Uterus (tissue), 2 donors: Measurements from ENCODE around the gene CKAP4.

ENCODE experiments used
- CTCF ChIP-seq, 4 experiments: fragments of 200-600 bp in 2 of 4; fragments of 450-650 bp in 2 of 4; sonication (generic) in 2 of 4; IDR thresholded peaks; one replicate each; pipeline ENCODE4 v1.5.1; 2016 to 2019; ENCODE audit warnings: antibody characterized with exemption in 4 of 4, mild to moderate bottlenecking in 2 of 4, moderate library complexity in 1 of 4
- POLR2A ChIP-seq, 2 donors: fragments of 450-650 bp; IDR thresholded peaks; one replicate each; pipeline ENCODE4 v1.6.1; 2016; ENCODE audit warnings: antibody characterized with exemption in 2 of 2, mild to moderate bottlenecking in 1 of 2, moderate library complexity in 1 of 2

- TF ChIP-seq CTCF (IDR thresholded peaks at IDR 0.05) (no peak), POLR2A (IDR thresholded peaks at IDR 0.05) (no peak)
These were observed 559 bp upstream of the CKAP4 start for GRCh38 chr12:106248312-106248845.
